Heart left ventricle (tissue), 16 donors: ENCODE results near the gene PAGE4. TPM values are rescaled to one million over a fixed set of nuclear protein-coding genes. Genes with fewer than 3 reads are reported as not detected.

ENCODE experiments used
- ATAC-seq, 4 donors: fragments of 200-7000 bp; cut with Tn5 transposase; one replicate each; pipeline ENCODE4 v1.9.1; 2020 to 2022; ENCODE audit warnings: moderate library complexity in 4 of 4, mild to moderate bottlenecking in 3 of 4, moderate number of reproducible peaks in 1 of 4
- DNase-seq, 5 donors: peaks; one replicate each; pipeline ENCODE4 v3.0.0-alpha.2; 2020
- H3K27ac ChIP-seq, 12 donors: fragments of 200-600 bp; sonication (generic) in 4 of 12; one replicate each; pipeline versions ENCODE4 v1.5.0 to v1.8.0; 2016 to 2022; ENCODE audit warnings: mild to moderate bottlenecking in 2 of 12
- H3K27me3 ChIP-seq, 9 donors: fragments of 200-600 bp; sonication (generic) in 2 of 9; one replicate each; pipeline versions ENCODE4 v1.5.1 to v1.8.0; 2016 to 2022; ENCODE audit warnings: mild to moderate bottlenecking in 3 of 9
- H3K36me3 ChIP-seq, 9 donors: fragments of 200-600 bp; sonication (generic) in 2 of 9; one replicate each; pipeline versions ENCODE4 v1.5.0 to v1.8.0; 2018 to 2022; ENCODE audit warnings: mild to moderate bottlenecking in 2 of 9
- H3K4me1 ChIP-seq, 12 donors: fragments of 200-600 bp; sonication (generic) in 4 of 12; one replicate each; pipeline versions ENCODE4 v1.5.0 to v1.8.0; 2016 to 2022; ENCODE audit warnings: mild to moderate bottlenecking in 3 of 12
- H3K4me3 ChIP-seq, 12 donors: fragments of 200-600 bp; sonication (generic) in 4 of 12; one replicate each; pipeline versions ENCODE4 v1.5.0 to v1.8.0; 2017 to 2022; ENCODE audit warnings: mild to moderate bottlenecking in 9 of 12, moderate library complexity in 4 of 12
- H3K9me3 ChIP-seq, 12 donors: fragments of 200-600 bp; sonication (generic) in 4 of 12; one replicate each; pipeline versions ENCODE4 v1.5.0 to v1.8.0; 2016 to 2022; ENCODE audit warnings: mild to moderate bottlenecking in 1 of 12
- POLR2A ChIP-seq, 2 donors: fragments of 450-650 bp; IDR thresholded peaks; one replicate each; pipeline ENCODE4 v1.6.1; 2017; ENCODE audit warnings: antibody characterized with exemption in 2 of 2, mild to moderate bottlenecking in 2 of 2, moderate library complexity in 2 of 2
- WGBS, 4 donors: extraction: QIAGEN DNeasy Blood & Tissue Kit in 2 of 4; methylation state at CpG; one replicate each; pipeline versions ENCODE4 v1.1.5 to v1.1.7; 2013 to 2018; 5-methylcytosine and 5-hydroxymethylcytosine counted together
- intact Hi-C, 10 donors: fragments of 100-400 bp; cut with DNase I; formaldehyde crosslinking; loops; one replicate each; pipeline versions ENCODE4 v1.11.1 to v1.14.2; 2022
- polyA plus RNA-seq, 2 donors: library from polyadenylated mRNA; stranded (reverse); fragments of 200-250 nt; gene quantifications; one replicate each; pipeline ENCODE4 v1.2.3, GENCODE V29; 2013
- total RNA-seq, 9 donors: library from RNA; depleted of rRNA in 2 of 9; stranded (reverse); fragments of >200 nt in 2 of 9; fragmentation: NEBNext Ultra II Directional in 3 of 9; extraction: Animal tissue kit (Norgen Biotek cat#: 25700) in 3 of 9; gene quantifications; one replicate each; pipeline versions ENCODE4 v1.1.0 to v1.2.4, GENCODE V29; 2016 to 2023
- TF ChIP-seq, protein P1 (sequence below), 12 donors: fragments of 200-600 bp; sonication (generic) in 4 of 12; IDR thresholded peaks; one replicate each; pipeline versions ENCODE4 v1.5.0 to v1.8.0; 2018 to 2022; ENCODE audit warnings: antibody characterized with exemption in 12 of 12, mild to moderate bottlenecking in 5 of 12
- donor health status: ischemic (EF 13 %, LVEDD 7.1; RV severe dilation, severe dysfunction).
- donor health status: healthy with polysubstance abuse.
- donor health status: DM: no; HTN: yes; CAD: no.
- donor health status: DM: no; HTN: no; CAD: no.
- donor health status: ischemic (EF 25% LVEDD 6.9; RV normal size, moderate dysfunction).
- donor health status: ischemic (EF 25% LVEDD 5.7; RV mildly dilated, moderate dysfunction).
- donor health status: healthy.
- donor health status: DM: yes; HTN: yes; CAD: no.
- donor health status: ischemic (EF 35%, LVEDD 5.7; RV mildly dilated, moderate dysfunction).
- donor health status: nonischemic (EF 11% LVEDD 7.7; RV severe dilation, severe dysfunction).
- donor health status: DM: yes; HTN: yes; CAD: no.
- donor health status: PGD.
- donor health status: ischemic (EF 29% LVEDD 5.4; RV normal size, mild dysfunction).
- donor health status: nonischemic (EF 23%, LVEDD 6.1; RV moderate dilation, normal function).

PAGE4 gene
- total and polyA plus RNA-seq, 11 donors = not detected

DNA sequence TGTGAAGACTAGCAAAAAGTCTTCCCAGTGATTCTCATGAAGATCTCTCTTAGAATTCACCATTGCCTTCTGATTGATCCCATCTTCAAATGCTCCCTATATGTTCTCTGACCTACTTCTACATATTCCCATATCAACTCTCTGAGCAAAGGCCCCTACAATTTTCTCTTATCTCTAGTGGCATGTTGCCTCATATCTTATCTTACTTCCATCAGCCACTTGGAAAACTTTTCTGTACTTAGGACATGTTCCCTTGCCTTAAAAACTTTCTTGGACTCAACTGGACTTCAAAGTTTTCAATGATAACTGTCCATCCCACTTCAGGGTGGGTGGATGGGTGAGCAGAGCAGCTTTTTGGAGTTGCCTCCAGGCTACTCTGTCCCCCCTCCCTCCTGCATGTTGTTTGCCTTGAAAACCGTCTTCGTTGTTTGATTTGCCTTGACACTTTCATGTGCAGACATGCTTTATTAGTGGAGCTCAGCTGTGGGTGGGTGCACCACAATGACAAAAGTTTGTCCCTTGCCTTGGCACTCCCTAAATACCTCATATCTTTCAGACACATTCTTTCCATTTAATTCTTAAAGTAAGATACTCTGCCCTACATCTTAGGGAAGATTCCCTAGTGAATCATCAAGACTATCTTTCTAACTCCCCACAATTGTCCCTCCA is 31.9 kb downstream of the PAGE4 start:
- Histone ChIP-seq H3K9me3 (no peaks in the 10 kb centered on the region), H3K27me3 (peaks cover 0 to 9% (median 0%) of the 10 kb centered on the region in 9 donors), H3K4me1 (no peaks in the 10 kb centered on the region), H3K36me3 (no peaks in the 10 kb centered on the region), H3K4me3 (no peak overlapping the region), H3K27ac (no peak overlapping the region)
- WGBS, 4 donors = 45 to 70% (median 66%) methylated on average over 2 of the region's 2 CpGs
- TF ChIP-seq, protein P1, sequence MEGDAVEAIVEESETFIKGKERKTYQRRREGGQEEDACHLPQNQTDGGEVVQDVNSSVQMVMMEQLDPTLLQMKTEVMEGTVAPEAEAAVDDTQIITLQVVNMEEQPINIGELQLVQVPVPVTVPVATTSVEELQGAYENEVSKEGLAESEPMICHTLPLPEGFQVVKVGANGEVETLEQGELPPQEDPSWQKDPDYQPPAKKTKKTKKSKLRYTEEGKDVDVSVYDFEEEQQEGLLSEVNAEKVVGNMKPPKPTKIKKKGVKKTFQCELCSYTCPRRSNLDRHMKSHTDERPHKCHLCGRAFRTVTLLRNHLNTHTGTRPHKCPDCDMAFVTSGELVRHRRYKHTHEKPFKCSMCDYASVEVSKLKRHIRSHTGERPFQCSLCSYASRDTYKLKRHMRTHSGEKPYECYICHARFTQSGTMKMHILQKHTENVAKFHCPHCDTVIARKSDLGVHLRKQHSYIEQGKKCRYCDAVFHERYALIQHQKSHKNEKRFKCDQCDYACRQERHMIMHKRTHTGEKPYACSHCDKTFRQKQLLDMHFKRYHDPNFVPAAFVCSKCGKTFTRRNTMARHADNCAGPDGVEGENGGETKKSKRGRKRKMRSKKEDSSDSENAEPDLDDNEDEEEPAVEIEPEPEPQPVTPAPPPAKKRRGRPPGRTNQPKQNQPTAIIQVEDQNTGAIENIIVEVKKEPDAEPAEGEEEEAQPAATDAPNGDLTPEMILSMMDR (IDR thresholded peaks at IDR 0.05) = no peak
- ATAC-seq (no peak), DNase-seq (no peak)
- intact Hi-C loops = no loop called here

DNA sequence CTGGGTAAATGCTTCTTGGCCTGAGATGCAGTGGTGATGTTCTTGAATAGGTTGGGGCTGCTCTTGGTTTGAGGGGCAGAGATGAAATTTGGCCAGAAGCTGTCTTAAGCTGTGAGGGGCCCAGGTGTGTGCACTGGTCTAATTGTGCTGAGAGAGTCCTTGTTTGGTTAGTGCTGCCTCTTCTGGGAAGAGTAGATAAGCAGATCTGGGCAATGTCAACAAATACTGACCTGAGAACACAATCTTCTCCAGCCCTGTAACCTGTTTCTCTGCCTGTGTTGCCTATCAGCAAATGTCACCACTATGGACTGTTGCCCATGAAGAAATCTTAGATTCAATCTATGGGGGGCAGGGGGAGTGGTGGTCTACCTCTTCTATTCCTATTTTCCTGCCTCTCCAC is 33.0 kb downstream of the PAGE4 start:
- no peaks in the 10 kb centered on the region for H3K9me3 ChIP-seq
- H3K36me3 ChIP-seq = no peaks in the 10 kb centered on the region
- ATAC-seq = no peak
- no peak overlapping the region for H3K4me3 ChIP-seq
- peaks cover 0 to 9% (median 0%) of the 10 kb centered on the region in 9 donors for H3K27me3 ChIP-seq
- H3K27ac ChIP-seq = no peak overlapping the region
- TF ChIP-seq, protein P1 (IDR thresholded peaks at IDR 0.05) = no peak
- TF ChIP-seq POLR2A (IDR thresholded peaks at IDR 0.05) = no peak
- no peak for DNase-seq
- no peaks in the 10 kb centered on the region for H3K4me1 ChIP-seq
- intact Hi-C loops = no loop called here

DNA sequence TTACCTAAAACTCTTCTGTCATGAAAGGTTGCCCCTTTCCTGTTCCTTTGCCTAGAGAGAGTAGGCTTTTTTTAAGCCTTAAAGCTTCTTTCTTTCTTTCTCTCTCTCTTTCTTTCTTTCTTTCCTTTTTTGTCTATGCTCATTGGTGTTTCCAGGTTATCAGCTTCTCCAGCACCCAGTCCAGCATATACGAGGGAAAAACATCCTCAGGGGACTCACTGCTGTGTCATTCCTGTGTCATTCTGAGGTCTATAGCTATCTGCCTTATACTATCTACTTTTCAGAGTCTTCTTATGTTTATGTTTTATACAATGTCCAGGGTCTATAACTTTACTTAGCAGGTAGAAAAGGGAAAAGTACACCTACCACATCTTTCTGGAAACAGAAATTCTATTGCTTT is 39.6 kb downstream of the PAGE4 start:
- no peak overlapping the region for H3K27ac ChIP-seq
- DNase-seq = no peak
- H3K4me3 ChIP-seq = no peak overlapping the region
- peaks cover 0 to 39% (median 0%) of the 10 kb centered on the region in 9 donors for H3K27me3 ChIP-seq
- no peaks in the 10 kb centered on the region for H3K4me1 ChIP-seq
- intact Hi-C loops = no loop called here
- H3K36me3 ChIP-seq = no peaks in the 10 kb centered on the region
- no peak for TF ChIP-seq POLR2A (IDR thresholded peaks at IDR 0.05)
- TF ChIP-seq, protein P1 (IDR thresholded peaks at IDR 0.05) = no peak
- H3K9me3 ChIP-seq = no peaks in the 10 kb centered on the region
- 18 to 33% (median 24%) methylated on average over 1 of the region's 1 CpG for WGBS, 4 donors
- no peak for ATAC-seq

DNA sequence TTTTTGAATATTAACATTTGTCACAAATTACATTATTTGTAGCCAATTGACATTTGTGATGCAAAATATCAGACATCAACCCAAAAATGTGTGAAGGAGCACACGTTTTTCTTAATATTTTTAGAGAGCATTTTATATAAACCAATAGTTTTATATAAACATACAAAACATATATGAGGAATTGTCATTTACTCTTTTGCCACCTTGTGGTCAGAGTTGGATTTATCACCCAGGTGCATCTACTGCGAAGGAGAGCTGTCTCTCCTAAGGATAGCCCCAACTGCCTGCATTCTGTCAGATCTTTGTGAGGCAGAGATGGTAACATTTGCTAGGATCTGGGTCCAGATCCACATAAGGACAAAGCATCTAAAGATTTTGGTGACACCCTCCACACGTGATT is 47.6 kb downstream of the PAGE4 start:
- Histone ChIP-seq H3K27me3 (peaks cover 0 to 10% (median 0%) of the 10 kb centered on the region in 9 donors), H3K36me3 (no peaks in the 10 kb centered on the region), H3K4me3 (no peak overlapping the region), H3K27ac (peak overlapping the region in 2 of 12 donors; percentile 84 to 88), H3K9me3 (no peaks in the 10 kb centered on the region), H3K4me1 (peaks cover 0 to 8% (median 0%) of the 10 kb centered on the region in 12 donors)
- intact Hi-C loops = loop anchor here in 1 of 10 donors (5.0 kb wide), 1 partner anchor 34 kb away; no protein-coding TSS in a partner anchor
- WGBS, 4 donors = 5 to 12% (median 11%) methylated on average over 3 of the region's 3 CpGs
- TF ChIP-seq, protein P1 (IDR thresholded peaks at IDR 0.05) = peak; percentile 22 to 58 (median 39)
- TF ChIP-seq POLR2A (IDR thresholded peaks at IDR 0.05) = no peak
- DNase-seq = no peak
- no peak for ATAC-seq
